ENCODE results near the gene CASP3.
"Not testable (repeated sequence)": the region's sequence is repeated elsewhere in the genome, so short reads cannot be mapped to it uniquely, and the experiment has no call there.

CASP3 gene

GRCh38 chr4:184636144-184636543 lies 13.1 kb downstream of the CASP3 start:
- DNase-seq (ENCODE audit: low spot score) = no peak

- DNase-seq (ENCODE audit: low spot score) = no peak
Observed at GRCh38 chr4:184635381-184635780, 13.9 kb downstream of the CASP3 start.

- no peak for DNase-seq (ENCODE audit: low spot score)
Observed at GRCh38 chr4:184632842-184633241, 16.4 kb downstream of the CASP3 start.

- no peak for DNase-seq (ENCODE audit: low spot score)
Observed at GRCh38 chr4:184628103-184628502, 21.1 kb downstream of the CASP3 start.

- not testable (repeated sequence) for DNase-seq (ENCODE audit: low spot score)
Observed at GRCh38 chr4:184625783-184626596, 23.3 kb downstream of the CASP3 start.

GRCh38 chr4:184624972-184625554 lies 24.2 kb downstream of the CASP3 start:
- no peak for DNase-seq (ENCODE audit: low spot score)

GRCh38 chr4:184624504-184624903 lies 24.7 kb downstream of the CASP3 start:
- DNase-seq (ENCODE audit: low spot score) = not testable (repeated sequence)

GRCh38 chr4:184621518-184621917 lies 27.7 kb downstream of the CASP3 start:
- DNase-seq (ENCODE audit: low spot score) = no peak

- DNase-seq (ENCODE audit: low spot score) = no peak
Observed at GRCh38 chr4:184620212-184620867, 28.9 kb downstream of the CASP3 start.

- DNase-seq (ENCODE audit: low spot score) = no peak
Observed at GRCh38 chr4:184617600-184618196, 31.5 kb downstream of the CASP3 start.

GRCh38 chr4:184616633-184617551 lies 32.4 kb downstream of the CASP3 start:
- DNase-seq (ENCODE audit: low spot score) = no peak

- not testable (repeated sequence) for DNase-seq (ENCODE audit: low spot score)
Observed at GRCh38 chr4:184616168-184616567, 33.1 kb downstream of the CASP3 start.

GRCh38 chr4:184614509-184614908 lies 34.7 kb downstream of the CASP3 start:
- no peak for DNase-seq (ENCODE audit: low spot score)

- no peak for DNase-seq (ENCODE audit: low spot score)
Observed at GRCh38 chr4:184613405-184613804, 35.8 kb downstream of the CASP3 start.

GRCh38 chr4:184612074-184612473 lies 37.2 kb downstream of the CASP3 start:
- no peak for DNase-seq (ENCODE audit: low spot score)

- DNase-seq (ENCODE audit: low spot score) = not testable (repeated sequence)
Observed at GRCh38 chr4:184607429-184607828, 41.8 kb downstream of the CASP3 start.

GRCh38 chr4:184602857-184603256 lies 46.4 kb downstream of the CASP3 start:
- not testable (repeated sequence) for DNase-seq (ENCODE audit: low spot score)

- not testable (repeated sequence) for DNase-seq (ENCODE audit: low spot score)
Observed at GRCh38 chr4:184600982-184601381, 48.3 kb downstream of the CASP3 start.

- DNase-seq (ENCODE audit: low spot score) = no peak
Observed at GRCh38 chr4:184599492-184600135, 49.6 kb downstream of the CASP3 start.

- no peak for DNase-seq (ENCODE audit: low spot score)
Observed at GRCh38 chr4:184598753-184599491, 50.3 kb downstream of the CASP3 start.
